AG08395 (cell line): Measurements from ENCODE around the gene LYPLA2.
A peak's percentile ranks its signal among the peaks of the same experiment; 100 is the strongest.

Source experiments
- DNase-seq: peaks from one replicate; pipeline ENCODE4 v3.0.0; 2012; ENCODE audit warnings: mixed read lengths, low spot score

LYPLA2 gene

DNA sequence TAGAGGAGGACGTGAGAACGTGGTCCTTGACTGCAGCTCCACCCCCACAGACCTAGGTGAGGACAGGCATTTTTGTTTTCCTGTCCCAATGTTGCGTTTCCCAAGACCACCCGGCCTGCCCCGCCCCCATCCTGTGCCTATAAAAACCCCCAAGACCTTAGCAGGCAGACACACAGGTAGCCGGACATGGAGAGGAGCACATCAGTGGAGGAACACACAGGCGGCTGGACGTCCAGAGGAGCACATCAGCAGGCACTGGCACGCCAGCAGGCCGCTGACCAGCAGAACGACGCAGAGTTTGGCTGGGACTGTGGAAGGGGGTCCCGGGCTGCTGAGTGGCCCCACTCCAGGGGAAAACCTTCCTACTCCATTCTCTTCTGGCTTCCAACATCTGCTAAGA, 47.0 kb downstream of the LYPLA2 start:
- DNase-seq: no peak

DNA sequence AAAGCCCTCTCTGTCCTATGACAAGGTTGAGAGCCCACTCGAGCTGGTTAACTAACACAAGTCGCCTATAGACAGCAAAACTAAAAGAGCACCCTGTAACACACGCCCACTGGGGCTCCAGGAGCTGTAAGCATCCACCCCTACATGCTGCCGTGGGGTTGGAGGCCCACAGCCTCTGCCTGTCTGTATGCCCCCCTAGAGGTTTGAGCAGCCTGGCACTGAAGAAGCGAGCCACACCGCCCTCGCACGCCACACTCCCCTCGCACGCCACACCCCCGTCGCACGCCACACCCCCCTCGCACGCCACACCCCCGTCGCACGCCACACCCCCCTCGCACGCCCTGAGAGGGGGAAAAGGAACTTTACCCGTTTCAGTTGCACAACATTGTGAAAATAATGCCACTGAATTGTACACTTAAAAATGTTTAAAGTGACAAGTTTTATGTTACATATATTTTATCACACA, 47.5 kb downstream of the LYPLA2 start:
- DNase-seq: peak; percentile 68

DNA sequence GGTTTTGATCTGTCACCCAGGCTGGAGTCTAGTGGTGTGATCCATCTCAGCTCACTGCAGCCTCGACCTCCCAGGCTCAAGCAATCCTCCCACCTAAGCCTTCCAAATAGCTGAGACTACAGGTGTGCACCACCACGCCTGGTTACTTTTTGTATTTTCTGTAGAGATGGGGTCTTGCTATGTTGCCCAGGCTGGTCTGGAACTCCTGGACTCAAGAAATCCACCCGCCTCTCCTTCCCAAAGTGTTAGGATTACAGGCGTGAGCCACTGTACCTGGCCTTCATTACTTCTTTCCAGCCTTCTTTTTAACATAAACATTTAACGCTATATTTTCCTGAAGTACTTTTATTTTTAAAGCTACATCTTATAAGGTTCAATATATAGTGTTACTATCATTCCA, 52.7 kb downstream of the LYPLA2 start:
- no peak for DNase-seq
